GM18861 (cell line): ENCODE measurements around the gene MRPL11.
"Not testable (repeated sequence)": the region's sequence is repeated elsewhere in the genome, so short reads cannot be mapped to it uniquely, and the experiment has no call there.

ENCODE experiments used
- ATAC-seq: cut with Tn5 transposase; IDR thresholded peaks from one replicate; pipeline ENCODE4 v1.9.1; 2021; ENCODE audit not compliant: unreplicated experiment

MRPL11 gene

GRCh38 chr11:66431871-66432329, 6.7 kb downstream of the MRPL11 start:
- not testable (repeated sequence) for ATAC-seq

DNA sequence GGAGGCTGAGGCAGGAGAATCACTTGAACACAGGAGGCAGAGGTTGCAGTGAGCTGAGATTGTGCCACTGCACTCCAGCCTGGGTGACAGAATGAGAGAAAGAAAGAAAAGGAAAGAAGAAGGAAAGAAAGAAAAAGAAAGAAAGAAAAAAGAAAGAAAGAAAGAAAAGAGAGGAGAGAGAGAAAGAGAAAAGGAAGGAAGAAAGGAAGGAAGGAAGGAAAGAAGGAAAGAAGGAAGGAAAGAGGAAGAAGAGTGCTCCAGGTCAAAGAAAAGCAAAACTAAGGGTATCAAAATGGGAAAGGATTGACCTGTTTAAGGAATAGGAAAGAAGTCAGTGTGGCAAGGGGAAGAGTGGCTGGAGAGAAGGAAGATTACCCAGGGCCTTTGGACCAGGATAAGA, 7.4 kb downstream of the MRPL11 start:
- ATAC-seq = not testable (repeated sequence)

DNA sequence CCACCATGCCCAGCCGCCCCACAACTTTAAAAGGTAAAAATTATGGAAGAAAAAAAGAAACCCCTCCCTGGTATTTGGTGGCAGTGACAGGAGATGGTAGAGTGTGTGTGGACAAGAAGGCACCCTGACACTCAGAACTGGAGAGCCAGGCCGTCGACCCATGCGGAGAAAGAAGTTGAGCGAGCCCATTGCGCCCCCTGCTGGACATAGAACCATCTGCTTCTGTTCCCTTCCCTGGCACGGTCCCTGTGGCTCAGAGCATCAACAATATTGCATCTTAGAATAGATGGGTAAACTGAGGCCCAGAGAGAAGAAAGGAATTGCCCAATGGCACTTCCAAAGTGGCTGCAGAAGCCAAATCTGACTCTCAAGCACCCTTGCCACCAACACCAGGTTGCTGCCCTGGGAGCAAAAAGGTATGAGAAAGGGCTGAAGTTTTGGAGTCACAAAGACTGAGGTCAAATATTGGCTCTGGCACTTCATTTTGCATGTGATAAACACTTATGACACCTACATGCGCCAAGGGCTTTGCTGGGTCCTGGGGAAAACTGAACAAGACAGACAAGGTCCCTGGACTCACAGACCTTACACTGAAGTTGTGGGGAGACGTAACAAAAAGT, 8.6 kb downstream of the MRPL11 start:
- no peak for ATAC-seq

GRCh38 chr11:66428933-66429332, 9.7 kb downstream of the MRPL11 start:
- ATAC-seq = no peak

GRCh38 chr11:66426314-66426713, 12.3 kb downstream of the MRPL11 start:
- no peak for ATAC-seq

DNA sequence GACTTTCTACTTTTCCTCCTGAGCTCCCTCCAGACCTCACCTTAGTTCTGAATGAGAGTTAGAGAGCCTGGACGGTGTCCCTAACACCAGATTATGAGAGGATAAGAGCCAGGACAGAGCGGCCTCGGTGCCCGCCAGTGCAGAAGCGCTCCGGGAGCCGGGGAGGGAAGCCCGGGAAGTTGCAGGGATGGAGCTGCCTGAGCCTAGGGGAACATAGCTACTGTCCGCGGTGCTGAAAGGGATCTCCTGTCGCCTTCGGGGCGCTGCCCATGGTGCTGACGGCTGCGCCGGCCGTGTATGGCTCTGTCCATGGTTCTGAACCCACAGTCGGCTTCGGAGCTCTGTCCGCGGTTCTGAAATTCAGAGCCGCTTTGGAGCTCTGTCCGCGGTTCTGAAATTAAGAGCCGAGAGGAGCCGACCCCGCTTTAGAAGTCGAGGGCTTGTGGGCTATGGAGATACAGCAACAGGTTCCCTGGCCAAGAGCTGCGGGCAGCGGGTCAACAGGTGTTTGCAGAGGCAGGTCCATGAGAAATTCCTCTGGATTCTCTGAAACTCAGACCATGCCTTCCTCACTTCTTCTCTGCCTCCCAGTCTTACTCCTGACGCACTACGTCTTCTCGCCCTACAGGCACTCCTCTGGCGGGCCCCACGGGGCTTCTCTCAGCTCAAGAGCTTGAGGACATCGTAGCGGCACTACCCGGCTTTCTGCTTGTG, 17.0 kb downstream of the MRPL11 start:
- no peak for ATAC-seq

DNA sequence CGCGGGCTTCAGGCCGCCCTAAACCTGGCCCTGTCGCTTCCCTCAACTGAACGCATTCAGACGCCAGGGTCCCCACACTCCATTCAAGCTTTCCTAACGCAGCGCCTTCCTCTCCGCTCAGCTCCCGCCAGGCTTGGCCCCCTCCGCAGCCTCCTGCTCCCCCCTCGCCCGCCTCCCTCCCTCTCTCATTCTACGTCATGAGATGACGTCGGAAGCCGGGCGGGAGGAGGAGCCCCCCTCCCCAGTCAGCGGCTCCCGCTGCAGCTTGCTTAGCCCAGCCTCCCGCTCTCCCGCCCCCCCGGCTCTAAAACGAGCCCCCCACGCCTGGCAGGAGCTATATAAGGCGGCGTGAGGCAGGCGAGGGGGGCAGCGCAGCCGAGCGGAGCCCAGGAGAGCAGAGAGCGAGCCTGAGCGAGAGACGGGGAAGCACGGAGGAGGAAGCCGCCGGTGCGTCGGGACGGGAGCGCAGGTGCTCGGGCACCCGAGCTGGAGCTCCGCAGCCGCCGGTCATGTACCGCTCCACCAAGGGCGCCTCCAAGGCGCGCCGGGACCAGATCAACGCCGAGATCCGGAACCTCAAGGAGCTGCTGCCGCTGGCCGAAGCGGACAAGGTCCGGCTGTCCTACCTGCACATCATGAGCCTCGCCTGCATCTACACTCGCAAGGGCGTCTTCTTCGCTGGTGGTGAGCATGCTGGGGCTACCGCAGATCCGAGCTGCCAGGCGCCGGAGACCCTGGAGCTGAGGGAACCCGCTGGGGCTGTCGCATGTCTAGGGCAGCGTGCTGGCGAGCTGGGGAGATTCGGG, 17.8 kb downstream of the MRPL11 start, which contains the start of gene NPAS4:
TSS of gene NPAS4 (plus strand) at position 365 of the 806 bp plus-strand sequence. CDS start at position 510, 145 bp downstream.
- ATAC-seq = no peak

DNA sequence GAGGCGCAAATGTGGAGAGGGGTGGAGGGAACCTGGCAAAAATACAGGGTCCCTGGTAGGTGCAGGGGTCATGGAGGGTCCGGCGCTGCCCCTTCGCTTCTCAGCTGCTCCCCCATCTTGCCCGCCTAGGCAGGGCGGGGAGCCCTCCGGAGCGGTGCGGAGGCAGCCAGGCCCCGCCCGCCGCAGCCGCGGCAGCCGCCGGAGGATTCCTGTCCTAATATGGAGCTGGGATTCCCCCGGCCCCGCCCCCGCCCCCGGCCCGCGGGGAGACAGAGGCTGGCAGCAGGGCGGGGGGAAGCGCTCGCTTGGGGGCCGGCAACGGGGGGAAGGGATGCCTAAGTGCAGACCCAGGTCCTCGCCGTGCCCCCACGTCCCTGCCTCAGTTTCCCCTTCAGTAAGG, 18.8 kb downstream of the MRPL11 start:
- no peak for ATAC-seq

DNA sequence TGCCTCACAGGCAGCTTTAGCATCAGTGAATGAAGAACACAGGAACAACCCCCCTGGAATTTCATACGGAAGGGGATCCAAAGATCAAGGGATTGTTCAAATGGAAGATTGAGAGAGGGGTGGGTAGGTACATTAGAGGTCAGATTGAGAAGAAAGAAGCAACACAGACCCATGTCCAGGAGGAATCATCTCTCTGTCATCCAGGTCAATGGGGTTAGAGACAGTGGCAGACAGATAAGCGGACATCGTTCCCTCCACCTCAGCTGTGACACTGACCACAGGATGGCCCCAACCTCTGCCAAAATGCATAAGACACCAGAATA, 19.7 kb downstream of the MRPL11 start:
- no peak for ATAC-seq

DNA sequence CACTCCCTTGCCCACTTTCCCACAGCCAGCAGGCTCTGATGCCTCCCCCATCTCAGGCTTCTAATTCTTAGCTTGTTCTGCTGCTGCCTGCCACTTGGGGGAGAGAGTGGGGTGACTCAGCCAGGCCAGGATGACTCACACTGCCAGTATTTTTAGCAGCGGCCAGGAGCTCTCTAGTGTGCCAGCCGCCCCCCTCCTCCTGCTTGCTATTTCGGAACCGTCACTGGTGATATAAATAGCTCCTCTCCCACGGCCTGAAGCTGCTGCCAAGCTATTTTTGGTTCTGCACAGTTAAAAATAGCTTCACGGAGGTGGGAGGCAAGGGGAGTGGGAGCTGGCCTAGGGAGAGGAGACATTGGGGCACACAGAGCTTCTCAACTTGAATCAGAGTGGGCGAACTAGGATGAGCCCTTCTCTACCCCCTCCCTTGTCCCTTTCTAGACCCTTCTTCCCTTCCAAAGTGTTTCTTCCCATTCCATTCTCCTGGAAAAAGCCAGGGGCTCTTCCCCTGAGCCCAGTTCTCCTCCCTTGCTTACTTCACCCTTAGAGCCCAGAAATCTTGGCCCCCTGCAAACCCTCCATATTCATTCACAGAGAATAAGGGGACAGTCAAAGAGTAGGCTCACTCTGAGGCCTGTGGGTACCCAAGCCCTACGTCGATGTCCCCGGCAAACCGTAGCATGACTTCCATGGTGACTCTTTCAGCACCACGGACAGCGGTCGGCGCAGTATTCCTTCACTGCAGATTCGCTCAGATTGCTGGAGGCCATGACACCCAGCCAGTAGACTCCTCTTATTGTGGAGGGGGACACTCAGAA, 20.3 kb downstream of the MRPL11 start:
- no peak for ATAC-seq

- no peak for ATAC-seq
Measured at GRCh38 chr11:66417000-66417399, 21.6 kb downstream of the MRPL11 start.

- ATAC-seq = no peak
Measured at GRCh38 chr11:66415423-66415822, 23.2 kb downstream of the MRPL11 start.

DNA sequence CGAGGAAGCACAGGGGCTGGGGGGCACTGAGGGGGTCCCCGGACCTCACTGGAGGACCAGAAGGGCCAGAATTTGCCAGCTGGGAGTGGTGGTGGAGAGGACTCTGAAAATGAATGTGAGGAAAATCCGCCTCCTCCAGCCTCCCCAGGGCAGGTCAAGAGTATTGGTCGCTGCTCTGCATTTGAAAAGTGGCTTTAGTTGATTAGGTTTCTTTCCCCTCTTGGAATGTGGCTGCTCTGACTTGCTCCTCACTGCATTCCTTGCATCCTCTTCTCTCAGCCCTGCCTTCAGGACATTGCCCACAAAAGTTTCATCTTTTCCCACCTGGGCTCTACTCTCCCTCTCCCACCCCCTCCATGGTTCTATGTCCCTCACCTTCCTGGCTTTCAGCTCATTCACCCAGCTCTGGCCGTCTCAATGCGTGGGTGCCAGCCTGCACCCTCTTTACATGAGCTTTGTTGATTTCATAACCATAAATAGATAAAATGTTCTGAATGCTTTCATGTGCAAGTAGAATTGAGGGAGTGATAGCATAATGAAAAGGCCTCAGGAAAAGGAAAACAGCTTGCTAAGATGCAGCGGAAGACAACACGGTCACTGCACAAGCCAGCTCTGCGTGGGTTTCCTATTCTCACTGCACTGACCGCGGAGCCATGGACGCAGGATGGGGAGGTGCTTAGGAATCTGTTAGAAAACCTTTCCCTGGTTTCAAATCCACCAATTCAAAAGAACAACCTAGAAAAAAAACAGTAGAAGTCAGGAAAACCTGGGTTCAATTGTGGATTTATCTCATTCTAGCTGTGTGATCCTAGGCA, 24.3 kb downstream of the MRPL11 start:
- no peak for ATAC-seq

- ATAC-seq = no peak
Measured at GRCh38 chr11:66413167-66413566, 25.5 kb downstream of the MRPL11 start.

DNA sequence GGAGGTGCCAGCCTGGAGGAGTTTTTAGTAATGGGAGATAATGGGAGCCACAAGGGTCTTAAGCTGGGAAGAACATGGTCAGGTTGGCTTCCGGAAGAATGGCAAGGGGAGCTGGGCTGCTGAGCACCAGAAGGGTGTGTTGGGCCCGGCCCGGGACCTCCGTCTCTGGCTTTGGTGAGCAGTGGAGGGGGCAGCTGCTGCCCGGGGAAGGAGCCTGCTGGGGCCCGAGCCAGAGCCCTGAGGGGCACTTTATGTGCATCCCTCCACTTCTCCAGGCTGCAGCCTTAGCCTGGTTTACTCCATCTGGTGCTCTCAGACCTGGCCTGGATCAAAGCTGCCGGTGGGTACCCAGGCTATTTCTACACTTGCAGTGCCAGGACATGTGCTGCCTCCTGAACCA, 26.5 kb downstream of the MRPL11 start:
- no peak for ATAC-seq

- ATAC-seq = no peak
Measured at GRCh38 chr11:66411323-66411722, 27.3 kb downstream of the MRPL11 start.

DNA sequence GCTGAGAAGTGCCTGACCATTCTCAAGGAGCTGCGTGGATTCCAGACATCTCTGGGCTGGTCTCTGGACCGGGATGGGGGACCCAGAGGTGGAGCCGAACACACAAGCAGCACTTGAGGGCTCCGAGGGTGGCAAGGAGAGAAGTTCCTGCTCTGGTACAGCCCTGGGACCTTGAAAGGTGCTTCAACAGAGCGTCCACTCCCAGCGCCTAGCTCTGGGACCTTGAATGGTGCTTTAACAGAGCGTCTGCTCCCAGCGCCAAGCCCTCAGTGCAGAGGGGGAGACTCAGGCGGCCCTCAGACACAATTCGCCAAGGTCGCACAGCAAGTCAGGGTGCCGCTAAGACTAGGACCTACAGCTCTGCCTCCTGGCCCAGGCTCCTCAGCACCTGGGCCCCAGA, 28.5 kb downstream of the MRPL11 start:
- no peak for ATAC-seq

DNA sequence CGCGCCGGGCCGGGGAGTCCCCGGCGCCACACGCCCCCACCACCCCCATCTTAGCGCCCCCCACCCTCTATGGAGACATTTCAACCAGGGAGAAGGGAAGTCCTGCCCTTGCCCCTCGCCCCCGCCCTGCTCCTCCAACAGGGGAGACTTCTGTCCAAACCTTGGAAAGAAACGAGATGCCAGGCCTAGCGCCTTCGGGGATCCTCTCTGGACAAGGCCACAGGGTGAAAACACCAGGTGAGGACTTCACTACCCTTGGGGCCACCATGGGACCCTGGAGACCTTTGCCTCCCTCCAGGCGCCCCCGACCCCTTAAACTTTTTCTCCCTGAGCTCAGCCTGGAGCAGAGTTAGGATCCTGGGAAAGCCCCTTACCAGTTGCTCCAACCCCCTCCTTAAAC, 29.4 kb downstream of the MRPL11 start:
- no peak for ATAC-seq

DNA sequence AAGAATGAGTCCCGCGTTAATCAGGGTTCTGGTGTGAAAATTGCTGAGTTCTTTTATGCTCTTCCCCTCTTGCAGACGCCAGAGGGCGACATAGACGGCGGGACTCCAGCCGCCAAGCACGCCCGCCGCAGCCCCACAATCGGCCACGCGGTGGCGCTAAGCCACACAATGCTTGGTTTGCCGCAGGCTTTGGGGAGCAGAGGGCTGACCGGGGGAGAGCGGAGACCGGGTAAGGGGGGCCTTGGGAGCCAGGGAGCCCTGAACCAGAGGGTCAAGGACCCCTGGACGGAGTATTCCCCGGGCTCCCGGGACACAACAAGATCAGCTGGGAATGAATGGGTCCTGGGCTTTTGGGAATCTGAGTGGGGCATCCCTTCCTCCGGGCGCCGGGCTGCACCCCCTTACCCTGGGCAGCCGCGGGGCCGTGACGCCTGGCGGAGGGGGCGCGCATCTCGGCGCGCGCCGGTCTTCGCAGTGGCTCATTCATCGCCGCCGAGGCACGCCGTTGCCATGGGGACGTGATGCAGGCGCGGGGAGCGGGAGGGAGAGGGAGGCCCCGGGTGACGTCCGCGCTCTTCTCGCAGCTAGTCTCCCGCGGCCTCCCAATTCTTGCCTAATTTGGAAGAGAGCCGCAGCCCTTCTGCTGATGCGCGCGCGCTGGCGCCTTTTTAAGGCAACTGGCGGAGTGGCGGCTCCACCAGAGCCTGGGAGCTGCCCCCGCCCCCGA, 30.0 kb downstream of the MRPL11 start:
- no peak for ATAC-seq

DNA sequence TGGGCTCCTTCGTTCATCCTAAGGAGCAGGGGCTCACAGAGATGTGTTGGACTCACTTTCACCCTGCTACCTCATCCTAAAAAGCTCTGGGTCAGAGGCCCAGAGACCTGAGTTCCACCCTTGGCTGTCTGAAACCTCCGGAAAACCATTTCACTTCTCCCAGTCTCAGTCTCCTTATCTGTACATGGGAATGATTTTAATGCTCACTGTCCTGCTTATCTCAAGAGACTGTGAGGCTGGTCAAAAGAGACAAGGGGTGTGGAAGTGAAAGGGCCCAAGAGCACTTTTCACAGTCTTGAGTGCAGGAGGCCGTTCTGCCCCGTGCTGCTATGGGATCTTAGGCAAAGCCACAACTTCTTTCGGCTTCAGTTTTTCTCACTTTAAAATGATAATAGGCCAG, 31.0 kb downstream of the MRPL11 start:
- no peak for ATAC-seq
